Measurements from ENCODE around the gene STX10. TPM values are rescaled to one million over a fixed set of nuclear protein-coding genes. Genes with fewer than 3 reads are reported as not detected.
"Not testable (repeated sequence)": the region's sequence is repeated elsewhere in the genome, so short reads cannot be mapped to it uniquely, and the experiment has no call there.

STX10 gene
- total and polyA plus RNA-seq, 3 donors from 2014 or later, result 18.1 to 37.6 (median 27.2) TPM

DNA sequence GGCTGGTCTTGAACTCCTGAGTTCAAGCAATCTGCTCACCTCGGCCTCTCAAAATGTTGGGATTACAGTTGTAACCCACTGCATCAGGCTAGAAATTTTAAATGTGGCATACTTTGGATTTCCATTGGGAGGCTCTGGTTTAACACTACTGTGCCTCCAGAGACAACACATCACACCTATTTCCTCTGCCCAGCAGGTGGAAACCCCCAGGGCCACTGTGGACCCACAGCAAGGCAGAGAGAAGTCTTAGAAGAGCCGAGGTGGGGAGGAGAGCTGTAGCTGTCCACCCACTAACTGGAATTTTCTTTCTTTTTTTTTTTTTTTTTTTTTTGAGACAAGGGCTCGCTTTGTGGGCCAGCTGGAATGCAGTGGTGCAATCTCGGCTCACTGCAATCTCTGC, 39.4 kb upstream of the STX10 start:
- Histone ChIP-seq H3K4me1 (no peaks in the 10 kb centered on the region), H3K36me3 (ENCODE audit: low read depth, missing control alignments) (no peaks in the 10 kb centered on the region), H3K4me3 (no peak overlapping the region), H3K27ac (no peak overlapping the region), H3K9me3 (no peaks in the 10 kb centered on the region), H3K27me3 (no peaks in the 10 kb centered on the region)
- no peak for DNase-seq
- intact Hi-C loops (cut with DNase I; ENCODE audit: low total_unique reads), result no loop called here
- TF ChIP-seq, protein P1, sequence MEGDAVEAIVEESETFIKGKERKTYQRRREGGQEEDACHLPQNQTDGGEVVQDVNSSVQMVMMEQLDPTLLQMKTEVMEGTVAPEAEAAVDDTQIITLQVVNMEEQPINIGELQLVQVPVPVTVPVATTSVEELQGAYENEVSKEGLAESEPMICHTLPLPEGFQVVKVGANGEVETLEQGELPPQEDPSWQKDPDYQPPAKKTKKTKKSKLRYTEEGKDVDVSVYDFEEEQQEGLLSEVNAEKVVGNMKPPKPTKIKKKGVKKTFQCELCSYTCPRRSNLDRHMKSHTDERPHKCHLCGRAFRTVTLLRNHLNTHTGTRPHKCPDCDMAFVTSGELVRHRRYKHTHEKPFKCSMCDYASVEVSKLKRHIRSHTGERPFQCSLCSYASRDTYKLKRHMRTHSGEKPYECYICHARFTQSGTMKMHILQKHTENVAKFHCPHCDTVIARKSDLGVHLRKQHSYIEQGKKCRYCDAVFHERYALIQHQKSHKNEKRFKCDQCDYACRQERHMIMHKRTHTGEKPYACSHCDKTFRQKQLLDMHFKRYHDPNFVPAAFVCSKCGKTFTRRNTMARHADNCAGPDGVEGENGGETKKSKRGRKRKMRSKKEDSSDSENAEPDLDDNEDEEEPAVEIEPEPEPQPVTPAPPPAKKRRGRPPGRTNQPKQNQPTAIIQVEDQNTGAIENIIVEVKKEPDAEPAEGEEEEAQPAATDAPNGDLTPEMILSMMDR (IDR thresholded peaks at IDR 0.05), result no peak
- no peak for TF ChIP-seq POLR2A (IDR thresholded peaks at IDR 0.05)
- 82 to 83% methylated on average over 4 of the region's 4 CpGs for WGBS, 2 donors

DNA sequence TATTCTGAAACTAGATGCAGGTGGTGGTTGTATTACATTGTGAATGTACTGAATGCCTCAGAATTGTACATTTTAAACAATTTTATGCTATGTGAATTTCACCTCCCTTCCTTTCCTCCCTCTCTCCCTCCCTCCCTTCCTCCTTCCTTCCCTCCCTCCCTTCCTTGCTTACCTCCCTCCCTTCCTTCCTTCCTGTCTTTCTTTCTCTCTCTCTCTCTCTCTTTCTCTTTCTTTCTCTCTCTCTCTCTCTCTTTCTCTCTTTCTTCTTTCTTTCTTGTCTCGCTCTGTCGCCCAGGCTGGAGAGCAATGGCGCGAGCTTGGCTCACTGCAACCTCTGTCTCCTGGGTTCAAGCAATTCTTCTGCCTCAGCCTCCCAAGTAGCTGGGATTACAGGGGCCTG, 37.2 kb upstream of the STX10 start:
- Histone ChIP-seq H3K4me3 (no peak overlapping the region), H3K4me1 (no peaks in the 10 kb centered on the region), H3K9me3 (no peaks in the 10 kb centered on the region), H3K27me3 (no peaks in the 10 kb centered on the region), H3K27ac (no peak overlapping the region), H3K36me3 (ENCODE audit: low read depth, missing control alignments) (no peaks in the 10 kb centered on the region)
- WGBS, 2 donors, result 79 to 86% methylated on average over 4 of the region's 4 CpGs
- intact Hi-C loops (cut with DNase I; ENCODE audit: low total_unique reads), result no loop called here
- no peak for DNase-seq
- TF ChIP-seq POLR2A (IDR thresholded peaks at IDR 0.05), result no peak
- TF ChIP-seq, protein P1 (IDR thresholded peaks at IDR 0.05), result no peak

GRCh38 chr19:13186688-13187087, 36.5 kb upstream of the STX10 start:
- not testable (repeated sequence) for H3K27me3 ChIP-seq
- WGBS, 2 donors, result 65 to 90% methylated on average over 4 to 23 of the region's 38 CpGs

GRCh38 chr19:13185763-13186657, 35.8 kb upstream of the STX10 start:
- H3K27me3 ChIP-seq; H3K9me3 ChIP-seq; H3K4me1 ChIP-seq; H3K27ac ChIP-seq; intact Hi-C loops (cut with DNase I; ENCODE audit: low total_unique reads); H3K36me3 ChIP-seq (ENCODE audit: low read depth, missing control alignments): not testable (repeated sequence)
- H3K4me3 ChIP-seq, result peak overlapping the region in 1 of 2 donors; percentile 36
- peak; percentile 69 for DNase-seq
- 66 to 71% methylated on average over 18 to 22 of the region's 22 CpGs for WGBS, 2 donors

More at GRCh38 chr19:13186688-13187087, 36.5 kb upstream of the STX10 start:
- peak overlapping the region in 1 of 2 donors; percentile 36 for H3K4me3 ChIP-seq
- H3K27ac ChIP-seq; H3K9me3 ChIP-seq; H3K4me1 ChIP-seq; H3K36me3 ChIP-seq (ENCODE audit: low read depth, missing control alignments); DNase-seq; intact Hi-C loops (cut with DNase I; ENCODE audit: low total_unique reads): not testable (repeated sequence)

DNA sequence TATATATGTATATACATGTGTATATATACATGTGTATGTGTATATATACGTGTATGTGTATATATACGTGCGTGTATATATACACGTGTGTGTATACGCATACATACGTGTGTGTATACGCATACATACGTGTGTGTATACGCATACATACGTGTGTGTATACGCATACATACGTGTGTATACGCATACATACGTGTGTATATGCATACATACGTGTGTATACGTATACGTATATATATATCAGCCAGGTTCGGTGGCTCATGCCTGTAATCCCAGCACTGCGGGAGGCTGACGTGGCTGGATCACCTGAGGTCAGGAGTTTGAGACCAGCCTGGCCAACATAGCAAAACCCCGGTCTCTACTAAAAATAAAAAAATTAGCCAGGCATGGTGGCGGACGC, 34.8 kb upstream of the STX10 start:
- H3K4me3 ChIP-seq; H3K9me3 ChIP-seq; H3K27me3 ChIP-seq; H3K27ac ChIP-seq; DNase-seq; H3K36me3 ChIP-seq (ENCODE audit: low read depth, missing control alignments); H3K4me1 ChIP-seq; intact Hi-C loops (cut with DNase I; ENCODE audit: low total_unique reads): not testable (repeated sequence)
- WGBS, 2 donors, result 60 to 78% methylated on average over 17 to 23 of the region's 23 CpGs

GRCh38 chr19:13181747-13182388, 31.7 kb upstream of the STX10 start:
- intact Hi-C loops (cut with DNase I; ENCODE audit: low total_unique reads), result no loop called here
- no peaks in the 10 kb centered on the region for H3K36me3 ChIP-seq (ENCODE audit: low read depth, missing control alignments)
- DNase-seq, result peak; percentile 70
- H3K9me3 ChIP-seq, result no peaks in the 10 kb centered on the region
- TF ChIP-seq POLR2A (IDR thresholded peaks at IDR 0.05), result no peak
- TF ChIP-seq, protein P1 (IDR thresholded peaks at IDR 0.05), result no peak
- H3K27ac ChIP-seq, result no peak overlapping the region
- H3K27me3 ChIP-seq, result no peaks in the 10 kb centered on the region
- no peak overlapping the region for H3K4me3 ChIP-seq
- whole genome bisulfite sequencing, 2 donors, result 31 to 66% methylated on average over 8 to 16 of the region's 16 CpGs
- H3K4me1 ChIP-seq, result peaks cover 7% of the 10 kb centered on the region

DNA sequence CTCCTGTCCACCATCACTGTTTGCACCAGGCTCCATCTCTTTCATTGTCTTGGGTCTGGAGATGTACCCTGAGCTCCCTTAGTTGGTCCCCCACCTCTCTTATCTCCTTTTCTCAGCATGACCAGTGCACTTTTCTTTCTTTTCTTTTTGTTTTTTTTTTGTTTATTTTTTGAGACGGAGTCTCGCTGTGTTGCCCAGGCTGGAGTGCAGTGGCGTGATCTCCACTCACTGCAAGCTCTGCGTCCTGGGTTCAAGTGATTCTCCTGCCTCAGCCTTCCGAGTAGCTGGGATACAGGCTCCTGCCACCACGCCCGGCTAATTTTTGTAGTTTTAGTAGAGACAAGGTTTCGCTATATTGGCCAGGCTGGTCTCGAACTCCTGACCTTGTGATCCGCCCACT, 28.1 kb upstream of the STX10 start:
- H3K4me3 ChIP-seq; H3K36me3 ChIP-seq (ENCODE audit: low read depth, missing control alignments); H3K4me1 ChIP-seq; H3K27me3 ChIP-seq; intact Hi-C loops (cut with DNase I; ENCODE audit: low total_unique reads); H3K9me3 ChIP-seq; H3K27ac ChIP-seq; DNase-seq: not testable (repeated sequence)
- 85 to 94% methylated on average over 10 of the region's 10 CpGs for WGBS, 2 donors

GRCh38 chr19:13177584-13177983, 27.4 kb upstream of the STX10 start:
- 92 to 98% methylated on average over 5 of the region's 5 CpGs for WGBS, 2 donors
- H3K9me3 ChIP-seq; H3K27me3 ChIP-seq; H3K27ac ChIP-seq; H3K36me3 ChIP-seq (ENCODE audit: low read depth, missing control alignments); intact Hi-C loops (cut with DNase I; ENCODE audit: low total_unique reads); H3K4me3 ChIP-seq; H3K4me1 ChIP-seq; DNase-seq: not testable (repeated sequence)

Measured in testis (tissue), 3 donors.